SK-N-SH (cell line): Measurements from ENCODE around the gene OPTC. TPM values are rescaled to one million over a fixed set of nuclear protein-coding genes. Genes with fewer than 3 reads are reported as not detected.

Source experiments
- CTCF ChIA-PET: fragments of 300-600, 350-600 bp; formaldehyde crosslinking; extraction: SDS; loops from one replicate; lab custom pipeline; 2021; lab: Yijun Ruan, JAX
- POLR2A ChIA-PET: fragments of 350-600 bp; sonication (Branson Sonifier 250); formaldehyde crosslinking; extraction: SDS; loops from one replicate; lab custom pipeline; 2020; ENCODE audit warnings: antibody characterized with exemption, inconsistent platforms; lab: Yijun Ruan, JAX
- DNase-seq: peaks from one replicate; pipeline ENCODE4 v3.0.0; 2012
- H2AFZ ChIP-seq: fragments of 200-600 bp; sonication (generic); 2 replicates; pipeline ENCODE4 v1.8.1; 2016; ENCODE audit warnings: antibody characterized with exemption, mild to moderate bottlenecking, low read depth
- H3F3A ChIP-seq: fragments of 200-600 bp; sonication (generic); replicated peaks from 2 replicates; pipeline ENCODE3; 2016; ENCODE audit warnings: antibody characterized with exemption, mild to moderate bottlenecking; ENCODE audit not compliant: insufficient read depth
- H3K27ac ChIP-seq, 2 experiments: fragments of 200-500 bp in 1 of 2; fragments of 200-600 bp in 1 of 2; sonication (Bioruptor generic) in 1 of 2; sonication (generic), shearing (Covaris generic) in 1 of 2; 2 replicates each; pipeline versions ENCODE4 v1.5.1 to v1.6.1; 2014 to 2016; ENCODE audit warnings: low read depth in 2 of 2, inconsistent platforms in 1 of 2, low read length in 1 of 2, mild to moderate bottlenecking in 1 of 2, mixed read lengths in 1 of 2
- H3K27me3 ChIP-seq: fragments of 200-600 bp; sonication (generic), shearing (Covaris generic); 2 replicates; pipeline ENCODE4 v1.6.1; 2016; ENCODE audit warnings: mixed run types; ENCODE audit not compliant: insufficient read depth
- H3K36me3 ChIP-seq, 2 experiments: fragments of 200-500 bp in 1 of 2; fragments of 200-600 bp in 1 of 2; sonication (Bioruptor generic) in 1 of 2; sonication (generic) in 1 of 2; replicated peaks in 1 of 2; 2 replicates each; pipeline versions ENCODE3 to v1.5.1; 2014 to 2016; ENCODE audit warnings: low read length in 1 of 2, mild to moderate bottlenecking in 1 of 2; ENCODE audit not compliant: insufficient read depth in 2 of 2, control insufficient read depth in 1 of 2
- H3K4me1 ChIP-seq, 2 experiments: fragments of 200-500 bp in 1 of 2; fragments of 200-600 bp in 1 of 2; sonication (Bioruptor generic) in 1 of 2; sonication (generic), shearing (Covaris generic) in 1 of 2; 2 replicates each; pipeline versions ENCODE4 v1.5.1 to v1.6.1; 2014 to 2016; ENCODE audit warnings: low read depth in 1 of 2, low read length in 1 of 2, mixed run types in 1 of 2; ENCODE audit not compliant: insufficient read depth in 2 of 2, control insufficient read depth in 1 of 2
- H3K4me2 ChIP-seq: fragments of 200-600 bp; sonication (generic), shearing (Covaris generic); 2 replicates; pipeline ENCODE4 v1.6.1; 2017; ENCODE audit warnings: mixed run types
- H3K4me3 ChIP-seq, 2 experiments: fragments of 200-500 bp in 1 of 2; fragments of 200-600 bp in 1 of 2; sonication (Bioruptor generic) in 1 of 2; sonication (generic), shearing (Covaris generic) in 1 of 2; 2 replicates each; pipeline versions ENCODE4 v1.5.1 to v1.8.1; 2014 to 2016; ENCODE audit warnings: low read depth in 2 of 2, inconsistent platforms in 1 of 2, low read length in 1 of 2, mild to moderate bottlenecking in 1 of 2, mixed read lengths in 1 of 2, moderate library complexity in 1 of 2
- H3K79me2 ChIP-seq: fragments of 200-600 bp; sonication (generic); 2 replicates; pipeline ENCODE4 v1.8.1; 2017; ENCODE audit warnings: mild to moderate bottlenecking; ENCODE audit not compliant: insufficient read depth
- H3K9ac ChIP-seq: fragments of 200-600 bp; sonication (generic); 2 replicates; pipeline ENCODE4 v1.6.1; 2017; ENCODE audit warnings: mixed run types
- H3K9me2 ChIP-seq: fragments of 200-600 bp; sonication (generic); 2 replicates; pipeline ENCODE4 v1.6.1; 2017; ENCODE audit warnings: mixed run types
- H3K9me3 ChIP-seq: fragments of 200-600 bp; sonication (generic); 2 replicates; pipeline ENCODE4 v1.6.1; 2017; ENCODE audit warnings: mixed run types, mild to moderate bottlenecking, moderate library complexity
- H4K20me1 ChIP-seq: fragments of 200-600 bp; sonication (generic); 2 replicates; pipeline ENCODE4 v1.6.1; 2017; ENCODE audit warnings: mild to moderate bottlenecking, mixed run types; ENCODE audit not compliant: insufficient read depth
- ELF1 ChIP-seq: IDR thresholded peaks from 2 replicates; pipeline ENCODE4 v1.4.0; 2012
- EP300 ChIP-seq, 2 experiments: IDR thresholded peaks; 2 replicates each; pipeline versions ENCODE4 v1.4.0 to v1.6.1; 2012; ENCODE audit warnings: borderline replicate concordance in 1 of 2, low read depth in 1 of 2, low read length in 1 of 2
- EZH2phosphoT487 ChIP-seq: fragments of 200-600 bp; sonication (generic); IDR thresholded peaks from 2 replicates; pipeline ENCODE4 v1.6.1; 2017; ENCODE audit warnings: low read depth, mixed run types, mild to moderate bottlenecking, antibody characterized with exemption, moderate library complexity, borderline replicate concordance
- GABPA ChIP-seq: IDR thresholded peaks from 2 replicates; pipeline ENCODE4 v1.4.0; 2012; ENCODE audit warnings: low read depth, mild to moderate bottlenecking
- MEF2A ChIP-seq: IDR thresholded peaks from 2 replicates; pipeline ENCODE4 v1.4.0; 2012; ENCODE audit warnings: low read depth, borderline replicate concordance
- RFX5 ChIP-seq: IDR thresholded peaks from 2 replicates; pipeline ENCODE4 v1.6.1; 2012; ENCODE audit warnings: mild to moderate bottlenecking, improper control_type of control experiment, low read length
- RXRA ChIP-seq: IDR thresholded peaks from 2 replicates; pipeline ENCODE4 v1.4.0; 2012; ENCODE audit warnings: low read depth, mild to moderate bottlenecking, borderline replicate concordance
- TCF12 ChIP-seq: IDR thresholded peaks from 2 replicates; pipeline ENCODE4 v1.4.0; 2012
- YY1 ChIP-seq: IDR thresholded peaks from 2 replicates; pipeline ENCODE4 v1.4.0; 2012; ENCODE audit warnings: low read depth, mild to moderate bottlenecking
- WGBS: methylation state at CpG from one replicate; pipeline ENCODE4 v1.1.6; 2017; ENCODE audit warnings: low lambda C conversion rate; 5-methylcytosine and 5-hydroxymethylcytosine counted together
- polyA plus RNA-seq, 3 experiments: library from polyadenylated mRNA; depleted of rRNA; stranded (reverse); fragments of >200 nt; gene quantifications; 2 replicates each; pipeline ENCODE4 v1.2.3, GENCODE V29; 2012
- TF ChIP-seq, protein P1 (sequence below): fragments of 150-350 bp; IDR thresholded peaks from 2 replicates; pipeline ENCODE4 v1.6.1; 2016; ENCODE audit warnings: mild to moderate bottlenecking, low read depth, low read length
- TF ChIP-seq, protein P2 (sequence below): IDR thresholded peaks from 2 replicates; pipeline ENCODE4 v1.6.1; 2012; ENCODE audit warnings: mild to moderate bottlenecking, low read depth, low read length, moderate library complexity

Gene OPTC
- polyA plus RNA-seq, 1 of the 3 experiments (the other 2 are of a cell fraction): not detected

- Histone ChIP-seq H3K36me3 (no peaks in the 10 kb centered on the region), H3K4me3 (no peak overlapping the region), H4K20me1 (no peaks in the 10 kb centered on the region), H3K9me3 (no peaks in the 10 kb centered on the region), H3K27ac (no peak overlapping the region), H3K4me1 (peaks cover 0 to 28% of the 10 kb centered on the region in 2 experiments; a peak in 2 of 4 replicates), H3F3A (peaks cover 2% of the 10 kb centered on the region), H3K9me2 (no peaks in the 10 kb centered on the region), H3K27me3 (no peaks in the 10 kb centered on the region), H3K79me2 (no peaks in the 10 kb centered on the region), H3K9ac (no peak overlapping the region), H2AFZ (no peak overlapping the region), H3K4me2 (0 out of 2 replicates have a peak overlapping the region, but pooled peaks have one; percentile 10)
- POLR2A ChIA-PET: no interaction called here
- no peak for DNase-seq
- CTCF ChIA-PET: interaction anchor here (2.8 kb wide), 1 partner anchor 45 kb away, joined by 8 read pairs; no protein-coding TSS in a partner anchor
- 88% methylated on average over 2 of the region's 2 CpGs for WGBS
- TF ChIP-seq EP300 (IDR thresholded peaks at IDR 0.05; ENCODE audit: borderline replicate concordance in 1 of 2, low read depth in 1 of 2, low read length in 1 of 2) (no peak), MEF2A (no peak), TCF12 (peak; percentile 32; the same call in 1 of the 2 replicates)
- TF ChIP-seq, protein P1, sequence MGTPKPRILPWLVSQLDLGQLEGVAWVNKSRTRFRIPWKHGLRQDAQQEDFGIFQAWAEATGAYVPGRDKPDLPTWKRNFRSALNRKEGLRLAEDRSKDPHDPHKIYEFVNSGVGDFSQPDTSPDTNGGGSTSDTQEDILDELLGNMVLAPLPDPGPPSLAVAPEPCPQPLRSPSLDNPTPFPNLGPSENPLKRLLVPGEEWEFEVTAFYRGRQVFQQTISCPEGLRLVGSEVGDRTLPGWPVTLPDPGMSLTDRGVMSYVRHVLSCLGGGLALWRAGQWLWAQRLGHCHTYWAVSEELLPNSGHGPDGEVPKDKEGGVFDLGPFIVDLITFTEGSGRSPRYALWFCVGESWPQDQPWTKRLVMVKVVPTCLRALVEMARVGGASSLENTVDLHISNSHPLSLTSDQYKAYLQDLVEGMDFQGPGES: no peak
Measured at GRCh38 chr1:203549309-203549708, 55.4 kb downstream of the OPTC start.

DNA sequence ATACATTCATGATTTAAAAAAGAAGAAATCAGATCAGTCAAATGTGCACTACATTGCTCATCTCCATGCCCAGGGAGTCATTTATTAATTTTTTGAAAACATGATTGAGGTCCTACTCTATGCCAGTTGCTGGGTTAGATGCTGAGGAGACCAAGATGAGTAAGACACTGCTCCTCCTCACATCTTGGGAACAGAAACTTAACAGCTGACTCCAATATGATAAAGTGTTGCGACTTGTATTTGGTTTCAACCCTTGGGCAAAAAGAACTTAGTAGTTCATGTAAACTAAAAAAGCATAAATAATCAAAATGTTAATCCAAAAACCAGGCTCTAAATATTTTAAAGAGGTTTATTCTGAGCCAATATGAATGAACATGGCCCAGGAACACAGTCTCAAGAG is 56.9 kb downstream of the OPTC start:
- TF ChIP-seq, protein P2, sequence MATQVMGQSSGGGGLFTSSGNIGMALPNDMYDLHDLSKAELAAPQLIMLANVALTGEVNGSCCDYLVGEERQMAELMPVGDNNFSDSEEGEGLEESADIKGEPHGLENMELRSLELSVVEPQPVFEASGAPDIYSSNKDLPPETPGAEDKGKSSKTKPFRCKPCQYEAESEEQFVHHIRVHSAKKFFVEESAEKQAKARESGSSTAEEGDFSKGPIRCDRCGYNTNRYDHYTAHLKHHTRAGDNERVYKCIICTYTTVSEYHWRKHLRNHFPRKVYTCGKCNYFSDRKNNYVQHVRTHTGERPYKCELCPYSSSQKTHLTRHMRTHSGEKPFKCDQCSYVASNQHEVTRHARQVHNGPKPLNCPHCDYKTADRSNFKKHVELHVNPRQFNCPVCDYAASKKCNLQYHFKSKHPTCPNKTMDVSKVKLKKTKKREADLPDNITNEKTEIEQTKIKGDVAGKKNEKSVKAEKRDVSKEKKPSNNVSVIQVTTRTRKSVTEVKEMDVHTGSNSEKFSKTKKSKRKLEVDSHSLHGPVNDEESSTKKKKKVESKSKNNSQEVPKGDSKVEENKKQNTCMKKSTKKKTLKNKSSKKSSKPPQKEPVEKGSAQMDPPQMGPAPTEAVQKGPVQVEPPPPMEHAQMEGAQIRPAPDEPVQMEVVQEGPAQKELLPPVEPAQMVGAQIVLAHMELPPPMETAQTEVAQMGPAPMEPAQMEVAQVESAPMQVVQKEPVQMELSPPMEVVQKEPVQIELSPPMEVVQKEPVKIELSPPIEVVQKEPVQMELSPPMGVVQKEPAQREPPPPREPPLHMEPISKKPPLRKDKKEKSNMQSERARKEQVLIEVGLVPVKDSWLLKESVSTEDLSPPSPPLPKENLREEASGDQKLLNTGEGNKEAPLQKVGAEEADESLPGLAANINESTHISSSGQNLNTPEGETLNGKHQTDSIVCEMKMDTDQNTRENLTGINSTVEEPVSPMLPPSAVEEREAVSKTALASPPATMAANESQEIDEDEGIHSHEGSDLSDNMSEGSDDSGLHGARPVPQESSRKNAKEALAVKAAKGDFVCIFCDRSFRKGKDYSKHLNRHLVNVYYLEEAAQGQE: no peak
- TF ChIP-seq ELF1 (no peak), RXRA (no peak), GABPA (no peak), EZH2phosphoT487 (no peak), RFX5 (no peak), YY1 (no peak)
- Histone ChIP-seq H3K27ac (no peak overlapping the region), H3K9ac (no peak overlapping the region), H3K4me2 (no peak overlapping the region), H4K20me1 (no peaks in the 10 kb centered on the region), H3F3A (peaks cover 18% of the 10 kb centered on the region), H3K36me3 (no peaks in the 10 kb centered on the region), H3K4me3 (no peak overlapping the region), H3K79me2 (no peaks in the 10 kb centered on the region), H2AFZ (no peak overlapping the region), H3K9me3 (no peaks in the 10 kb centered on the region), H3K9me2 (no peaks in the 10 kb centered on the region), H3K27me3 (no peaks in the 10 kb centered on the region), H3K4me1 (peaks cover 10 to 32% of the 10 kb centered on the region in 2 experiments; a peak in 3 of 4 replicates)
- 100% methylated on average over 1 of the region's 1 CpG for WGBS
- CTCF ChIA-PET: interaction anchor here (1.1 to 2.8 kb wide), 2 partner anchors 10 to 47 kb away, joined by 3 to 8 read pairs; no protein-coding TSS in a partner anchor
- DNase-seq: no peak
- POLR2A ChIA-PET: no interaction called here
